WTC11 (cell line): ENCODE results near the gene COL3A1. TPM values are rescaled to one million over a fixed set of nuclear protein-coding genes. Genes with fewer than 3 reads are reported as not detected.

ENCODE experiments used
- ATAC-seq: fragments of 200-7000 bp; cut with Tn5 transposase; 2 replicates; pipeline ENCODE4 v1.10.0; 2021; ENCODE audit warnings: mild to moderate bottlenecking, moderate library complexity
- CTCF ChIA-PET: fragments of 300-600 bp; sonication (Branson Sonifier 250); formaldehyde crosslinking; loops from one replicate; lab custom pipeline; 2021; ENCODE audit warnings: antibody characterized with exemption; lab: Charles Lee
- POLR2A ChIA-PET: fragments of 350-600 bp; sonication (Branson Sonifier 250); formaldehyde crosslinking; loops from one replicate; lab custom pipeline; 2021; ENCODE audit warnings: antibody characterized with exemption; lab: Charles Lee
- DNase-seq: peaks from one replicate; pipeline ENCODE4 v3.0.0; 2021; ENCODE audit warnings: low spot score
- H3K27ac Mint-ChIP-seq: 2 replicates; pipeline ENCODE4 v1.8.0; 2021; ENCODE audit warnings: mixed read lengths
- H3K27me3 Mint-ChIP-seq: 2 replicates; pipeline ENCODE4 v1.8.0; 2021; ENCODE audit warnings: low read depth, mild to moderate bottlenecking, moderate library complexity, mixed read lengths
- H3K36me3 Mint-ChIP-seq: 2 replicates; pipeline ENCODE4 v1.8.0; 2021; ENCODE audit warnings: mixed read lengths
- H3K4me1 Mint-ChIP-seq: 2 replicates; pipeline ENCODE4 v1.8.0; 2022; ENCODE audit warnings: mixed read lengths
- H3K4me3 Mint-ChIP-seq: 2 replicates; pipeline ENCODE4 v1.8.0; 2021; ENCODE audit warnings: mild to moderate bottlenecking, moderate library complexity, mixed read lengths
- H3K9me3 Mint-ChIP-seq: 2 replicates; pipeline ENCODE4 v1.8.0; 2021; ENCODE audit warnings: mixed read lengths
- EMX1 ChIP-seq: fragments of 250-450 bp; sonication (Bioruptor Pico); IDR thresholded peaks from 2 replicates; pipeline ENCODE4 v1.8.0; 2021; ENCODE audit warnings: mild to moderate bottlenecking
- NFATC4 ChIP-seq: fragments of 250-450 bp; sonication (Bioruptor Pico); IDR thresholded peaks from 2 replicates; pipeline ENCODE4 v1.9.0; 2021; ENCODE audit warnings: mild to moderate bottlenecking
- NR2C2 ChIP-seq: sonication (generic); formaldehyde crosslinking; IDR thresholded peaks from 2 replicates; pipeline ENCODE4 v1.8.0; 2022; ENCODE audit warnings: mild to moderate bottlenecking, missing genetic modification reagents
- PRRX2 ChIP-seq: fragments of 250-450 bp; sonication (Bioruptor Pico); IDR thresholded peaks from 2 replicates; pipeline ENCODE4 v1.8.0; 2021; ENCODE audit warnings: mild to moderate bottlenecking
- ZNF219 ChIP-seq: sonication (generic); formaldehyde crosslinking; IDR thresholded peaks from 2 replicates; pipeline ENCODE4 v1.8.0; 2023; ENCODE audit warnings: missing genetic modification reagents, mild to moderate bottlenecking, borderline replicate concordance
- ZNF232 ChIP-seq: sonication (generic); formaldehyde crosslinking; IDR thresholded peaks from 2 replicates; pipeline ENCODE4 v1.8.0; 2022; ENCODE audit warnings: mild to moderate bottlenecking, missing genetic modification reagents
- ZNF317 ChIP-seq: sonication (generic); formaldehyde crosslinking; IDR thresholded peaks from 2 replicates; pipeline ENCODE4 v1.8.1; 2023; ENCODE audit warnings: low read depth, mild to moderate bottlenecking, moderate library complexity, missing genetic modification reagents, borderline replicate concordance
- ZNF396 ChIP-seq: fragments of 250-450 bp; sonication (Bioruptor Pico); IDR thresholded peaks from 2 replicates; pipeline ENCODE4 v1.8.0; 2021; ENCODE audit warnings: mild to moderate bottlenecking, moderate library complexity, borderline replicate concordance
- ZNF423 ChIP-seq: fragments of 250-450 bp; sonication (Bioruptor Pico); IDR thresholded peaks from 2 replicates; pipeline ENCODE4 v2.1.2; 2022; ENCODE audit warnings: mild to moderate bottlenecking, moderate library complexity
- ZNF671 ChIP-seq: fragments of 250-450 bp; sonication (Bioruptor Pico); IDR thresholded peaks from 2 replicates; pipeline ENCODE4 v1.8.0; 2021; ENCODE audit warnings: mild to moderate bottlenecking
- total RNA-seq: library from RNA; stranded (reverse); gene quantifications from 3 replicates; pipeline ENCODE4 v1.2.3, GENCODE V29; 2021
- TF ChIP-seq, protein P1 (sequence below): sonication (generic); formaldehyde crosslinking; conservative IDR thresholded peaks from 2 replicates; pipeline ENCODE4 v1.8.1; 2023; ENCODE audit warnings: mild to moderate bottlenecking, low read depth, missing genetic modification reagents, moderate library complexity
- TF ChIP-seq, protein P2 (sequence below): sonication (generic); formaldehyde crosslinking; IDR thresholded peaks from 2 replicates; pipeline ENCODE4 v1.8.0; 2022; ENCODE audit warnings: mild to moderate bottlenecking, missing genetic modification reagents
- TF ChIP-seq, protein P3 (sequence below): sonication (generic); formaldehyde crosslinking; IDR thresholded peaks from 2 replicates; pipeline ENCODE4 v1.8.1; 2023; ENCODE audit warnings: mild to moderate bottlenecking, moderate library complexity, missing genetic modification reagents
- TF ChIP-seq, protein P4 (sequence below): sonication (generic); formaldehyde crosslinking; IDR thresholded peaks from 2 replicates; pipeline ENCODE4 v1.8.1; 2023; ENCODE audit warnings: mild to moderate bottlenecking, missing genetic modification reagents, moderate library complexity
- TF ChIP-seq, protein P5 (sequence below): sonication (generic); formaldehyde crosslinking; conservative IDR thresholded peaks from 2 replicates; pipeline ENCODE4 v1.8.1; 2022; ENCODE audit warnings: mild to moderate bottlenecking, missing genetic modification reagents
- TF ChIP-seq, protein P6 (sequence below): sonication (generic); formaldehyde crosslinking; IDR thresholded peaks from 2 replicates; pipeline ENCODE4 v1.8.1; 2023; ENCODE audit warnings: mild to moderate bottlenecking, missing genetic modification reagents
- TF ChIP-seq, protein P7 (sequence below): fragments of 250-450 bp; sonication (Bioruptor Pico); IDR thresholded peaks from 2 replicates; pipeline ENCODE4 v2.1.2; 2022; ENCODE audit warnings: mild to moderate bottlenecking, moderate library complexity
- TF ChIP-seq, protein P8 (sequence below): fragments of 250-450 bp; sonication (Bioruptor Pico); conservative IDR thresholded peaks from 2 replicates; pipeline ENCODE4 v1.9.0; 2021; ENCODE audit warnings: mild to moderate bottlenecking

The COL3A1 gene
- total RNA-seq, 1 experiment from 2014 or later: 0.61 TPM

DNA sequence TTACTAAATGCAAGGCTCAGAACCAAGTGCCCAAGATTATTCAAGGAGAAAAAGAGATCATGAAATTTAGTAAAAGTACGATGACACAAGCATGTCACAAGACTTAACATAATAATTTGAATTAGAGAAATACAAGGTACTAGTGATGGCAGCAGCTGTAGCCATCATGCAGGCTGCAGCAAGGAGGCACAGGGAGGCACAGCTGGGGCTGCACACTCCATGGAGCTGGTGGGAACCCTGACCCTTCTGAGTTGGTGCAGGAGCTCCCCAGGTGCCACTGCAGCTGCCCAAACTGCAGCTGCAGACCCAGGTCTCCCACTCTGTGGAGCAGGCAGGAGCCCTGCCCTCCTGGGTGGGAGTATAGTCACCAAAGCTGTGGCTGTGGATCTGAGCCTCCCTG is 46.0 kb downstream of the COL3A1 start:
- H3K4me3 Mint-ChIP-seq: no peak overlapping the region
- no peak for ATAC-seq
- H3K9me3 Mint-ChIP-seq: no peaks in the 10 kb centered on the region

More for the DNA sequence above, 46.0 kb downstream of the COL3A1 start:
- ChIA-PET POLR2A (interaction anchor here (0.6 kb wide), 1 partner anchor 1109 kb away, joined by 4 read pairs; no protein-coding TSS in a partner anchor), CTCF (no interaction called here)
- H3K27ac Mint-ChIP-seq: no peak overlapping the region
- H3K4me1 Mint-ChIP-seq: peaks cover 8% of the 10 kb centered on the region
- no peaks in the 10 kb centered on the region for H3K36me3 Mint-ChIP-seq
- H3K27me3 Mint-ChIP-seq: no peaks in the 10 kb centered on the region; the same call in 1 of the 2 replicates
- TF ChIP-seq, protein P1, sequence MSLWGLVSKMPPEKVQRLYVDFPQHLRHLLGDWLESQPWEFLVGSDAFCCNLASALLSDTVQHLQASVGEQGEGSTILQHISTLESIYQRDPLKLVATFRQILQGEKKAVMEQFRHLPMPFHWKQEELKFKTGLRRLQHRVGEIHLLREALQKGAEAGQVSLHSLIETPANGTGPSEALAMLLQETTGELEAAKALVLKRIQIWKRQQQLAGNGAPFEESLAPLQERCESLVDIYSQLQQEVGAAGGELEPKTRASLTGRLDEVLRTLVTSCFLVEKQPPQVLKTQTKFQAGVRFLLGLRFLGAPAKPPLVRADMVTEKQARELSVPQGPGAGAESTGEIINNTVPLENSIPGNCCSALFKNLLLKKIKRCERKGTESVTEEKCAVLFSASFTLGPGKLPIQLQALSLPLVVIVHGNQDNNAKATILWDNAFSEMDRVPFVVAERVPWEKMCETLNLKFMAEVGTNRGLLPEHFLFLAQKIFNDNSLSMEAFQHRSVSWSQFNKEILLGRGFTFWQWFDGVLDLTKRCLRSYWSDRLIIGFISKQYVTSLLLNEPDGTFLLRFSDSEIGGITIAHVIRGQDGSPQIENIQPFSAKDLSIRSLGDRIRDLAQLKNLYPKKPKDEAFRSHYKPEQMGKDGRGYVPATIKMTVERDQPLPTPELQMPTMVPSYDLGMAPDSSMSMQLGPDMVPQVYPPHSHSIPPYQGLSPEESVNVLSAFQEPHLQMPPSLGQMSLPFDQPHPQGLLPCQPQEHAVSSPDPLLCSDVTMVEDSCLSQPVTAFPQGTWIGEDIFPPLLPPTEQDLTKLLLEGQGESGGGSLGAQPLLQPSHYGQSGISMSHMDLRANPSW (CRISPR knock-in tag): no peak
- TF ChIP-seq, protein P2, sequence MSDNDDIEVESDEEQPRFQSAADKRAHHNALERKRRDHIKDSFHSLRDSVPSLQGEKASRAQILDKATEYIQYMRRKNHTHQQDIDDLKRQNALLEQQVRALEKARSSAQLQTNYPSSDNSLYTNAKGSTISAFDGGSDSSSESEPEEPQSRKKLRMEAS: no peak
- TF ChIP-seq ZNF423 (CRISPR knock-in tag) (no peak), ZNF232 (CRISPR knock-in tag) (no peak), ZNF671 (no peak), PRRX2 (CRISPR knock-in tag) (no peak), ZNF219 (CRISPR knock-in tag) (no peak), NFATC4 (CRISPR knock-in tag) (no peak), ZNF396 (CRISPR knock-in tag) (no peak), NR2C2 (CRISPR knock-in tag) (no peak), EMX1 (no peak), ZNF317 (no peak)
- TF ChIP-seq, protein P3, sequence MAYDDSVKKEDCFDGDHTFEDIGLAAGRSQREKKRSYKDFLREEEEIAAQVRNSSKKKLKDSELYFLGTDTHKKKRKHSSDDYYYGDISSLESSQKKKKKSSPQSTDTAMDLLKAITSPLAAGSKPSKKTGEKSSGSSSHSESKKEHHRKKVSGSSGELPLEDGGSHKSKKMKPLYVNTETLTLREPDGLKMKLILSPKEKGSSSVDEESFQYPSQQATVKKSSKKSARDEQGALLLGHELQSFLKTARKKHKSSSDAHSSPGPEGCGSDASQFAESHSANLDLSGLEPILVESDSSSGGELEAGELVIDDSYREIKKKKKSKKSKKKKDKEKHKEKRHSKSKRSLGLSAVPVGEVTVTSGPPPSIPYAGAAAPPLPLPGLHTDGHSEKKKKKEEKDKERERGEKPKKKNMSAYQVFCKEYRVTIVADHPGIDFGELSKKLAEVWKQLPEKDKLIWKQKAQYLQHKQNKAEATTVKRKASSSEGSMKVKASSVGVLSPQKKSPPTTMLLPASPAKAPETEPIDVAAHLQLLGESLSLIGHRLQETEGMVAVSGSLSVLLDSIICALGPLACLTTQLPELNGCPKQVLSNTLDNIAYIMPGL (CRISPR knock-in tag): no peak
- TF ChIP-seq, protein P4, sequence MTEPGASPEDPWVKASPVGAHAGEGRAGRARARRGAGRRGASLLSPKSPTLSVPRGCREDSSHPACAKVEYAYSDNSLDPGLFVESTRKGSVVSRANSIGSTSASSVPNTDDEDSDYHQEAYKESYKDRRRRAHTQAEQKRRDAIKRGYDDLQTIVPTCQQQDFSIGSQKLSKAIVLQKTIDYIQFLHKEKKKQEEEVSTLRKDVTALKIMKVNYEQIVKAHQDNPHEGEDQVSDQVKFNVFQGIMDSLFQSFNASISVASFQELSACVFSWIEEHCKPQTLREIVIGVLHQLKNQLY (CRISPR knock-in tag): no peak
- TF ChIP-seq, protein P5, sequence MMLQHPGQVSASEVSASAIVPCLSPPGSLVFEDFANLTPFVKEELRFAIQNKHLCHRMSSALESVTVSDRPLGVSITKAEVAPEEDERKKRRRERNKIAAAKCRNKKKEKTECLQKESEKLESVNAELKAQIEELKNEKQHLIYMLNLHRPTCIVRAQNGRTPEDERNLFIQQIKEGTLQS (CRISPR knock-in tag): no peak
- TF ChIP-seq, protein P6, sequence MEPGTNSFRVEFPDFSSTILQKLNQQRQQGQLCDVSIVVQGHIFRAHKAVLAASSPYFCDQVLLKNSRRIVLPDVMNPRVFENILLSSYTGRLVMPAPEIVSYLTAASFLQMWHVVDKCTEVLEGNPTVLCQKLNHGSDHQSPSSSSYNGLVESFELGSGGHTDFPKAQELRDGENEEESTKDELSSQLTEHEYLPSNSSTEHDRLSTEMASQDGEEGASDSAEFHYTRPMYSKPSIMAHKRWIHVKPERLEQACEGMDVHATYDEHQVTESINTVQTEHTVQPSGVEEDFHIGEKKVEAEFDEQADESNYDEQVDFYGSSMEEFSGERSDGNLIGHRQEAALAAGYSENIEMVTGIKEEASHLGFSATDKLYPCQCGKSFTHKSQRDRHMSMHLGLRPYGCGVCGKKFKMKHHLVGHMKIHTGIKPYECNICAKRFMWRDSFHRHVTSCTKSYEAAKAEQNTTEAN (CRISPR knock-in tag): no peak
- TF ChIP-seq, protein P7, sequence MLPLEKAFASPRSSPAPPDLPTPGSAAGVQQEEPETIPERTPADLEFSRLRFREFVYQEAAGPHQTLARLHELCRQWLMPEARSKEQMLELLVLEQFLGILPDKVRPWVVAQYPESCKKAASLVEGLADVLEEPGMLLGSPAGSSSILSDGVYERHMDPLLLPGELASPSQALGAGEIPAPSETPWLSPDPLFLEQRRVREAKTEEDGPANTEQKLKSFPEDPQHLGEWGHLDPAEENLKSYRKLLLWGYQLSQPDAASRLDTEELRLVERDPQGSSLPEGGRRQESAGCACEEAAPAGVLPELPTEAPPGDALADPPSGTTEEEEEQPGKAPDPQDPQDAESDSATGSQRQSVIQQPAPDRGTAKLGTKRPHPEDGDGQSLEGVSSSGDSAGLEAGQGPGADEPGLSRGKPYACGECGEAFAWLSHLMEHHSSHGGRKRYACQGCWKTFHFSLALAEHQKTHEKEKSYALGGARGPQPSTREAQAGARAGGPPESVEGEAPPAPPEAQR: no peak
- TF ChIP-seq, protein P8, sequence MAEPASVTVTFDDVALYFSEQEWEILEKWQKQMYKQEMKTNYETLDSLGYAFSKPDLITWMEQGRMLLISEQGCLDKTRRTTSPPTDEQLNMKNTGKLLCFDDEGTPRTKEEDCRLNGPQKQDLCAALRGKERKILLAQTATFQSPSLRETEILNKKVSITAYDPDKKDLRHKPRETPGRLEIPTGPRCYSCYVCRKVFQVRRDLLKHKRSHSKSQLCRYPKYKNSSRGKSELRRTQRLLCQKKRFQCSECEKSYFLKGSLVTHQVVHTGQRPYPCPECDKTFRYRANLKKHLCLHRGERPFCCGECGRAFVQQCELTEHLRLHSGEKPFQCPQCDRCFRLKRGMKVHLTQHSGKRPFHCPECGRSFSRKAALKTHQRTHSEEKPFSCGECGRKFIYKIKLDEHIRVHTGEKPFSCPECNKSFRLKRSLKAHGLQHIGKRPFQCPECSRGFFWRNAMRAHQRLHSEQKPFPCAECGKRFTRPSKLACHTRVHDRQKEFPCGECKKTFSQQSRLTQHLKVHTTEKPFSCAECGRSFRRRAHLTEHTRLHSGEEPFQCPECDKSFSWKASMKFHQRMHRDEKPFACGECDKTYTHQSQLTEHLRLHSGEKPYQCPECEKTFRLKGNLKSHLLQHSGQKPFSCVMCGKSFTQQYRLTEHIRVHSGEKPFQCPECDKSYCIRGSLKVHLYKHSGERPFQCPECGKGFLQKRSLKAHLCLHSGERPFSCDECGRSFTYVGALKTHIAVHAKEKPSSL: no peak
- TF ChIP-seq, all 79 proteins: peak for 0
- no peak for DNase-seq
